Measurements from ENCODE around the gene LGR6.
"Not testable (repeated sequence)": the region's sequence is repeated elsewhere in the genome, so short reads cannot be mapped to it uniquely, and the experiment has no call there.

Gene LGR6

DNA sequence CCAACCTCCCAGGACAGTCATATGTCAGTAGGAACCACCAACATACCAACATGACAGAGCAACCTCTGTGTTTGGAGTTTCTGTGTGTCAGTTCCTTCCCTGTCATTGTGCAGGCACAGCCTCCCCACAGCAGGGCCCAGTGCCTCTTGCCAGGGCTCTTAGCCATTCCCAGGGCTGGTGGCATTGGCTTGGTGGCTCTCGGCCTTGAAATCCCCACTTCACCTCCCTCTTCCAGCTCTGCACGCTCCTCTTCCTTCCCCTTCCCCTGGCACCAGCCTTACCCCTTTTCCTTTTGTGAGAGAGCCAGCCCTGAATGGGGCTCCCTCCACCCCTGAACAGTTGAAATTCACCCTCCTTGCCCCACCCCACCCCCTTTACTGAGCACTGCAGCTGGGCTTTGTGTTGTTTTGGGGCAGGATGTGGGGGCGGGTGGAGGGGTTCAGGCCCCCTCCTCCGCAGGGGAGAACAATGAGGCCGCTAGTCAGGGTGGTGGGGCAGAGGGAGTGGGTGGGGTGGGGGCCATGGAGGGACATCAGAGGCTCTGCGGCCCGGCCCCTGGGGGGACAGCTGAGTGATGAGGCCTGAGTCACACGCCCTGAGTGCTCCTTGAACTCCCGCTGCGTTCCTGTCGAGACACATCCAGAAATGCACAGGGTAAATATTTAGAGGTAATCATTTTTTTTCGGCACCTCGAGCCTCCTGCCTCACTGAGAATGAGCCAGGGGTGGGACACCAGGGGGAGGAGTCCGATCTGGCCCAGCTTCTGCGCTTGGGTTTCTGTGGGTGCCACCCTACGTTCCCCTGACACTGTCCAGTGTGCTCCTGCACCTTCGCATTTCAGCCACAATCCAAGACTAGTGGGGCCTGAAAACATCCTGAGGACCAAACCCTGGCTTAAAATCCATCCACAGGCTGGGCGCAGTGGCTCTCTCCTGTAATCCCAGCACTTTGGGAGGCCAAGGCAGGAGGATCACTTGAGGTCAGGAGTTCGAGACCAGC lies 28.6 kb downstream of the LGR6 start:
- DNase-seq = no peak

DNA sequence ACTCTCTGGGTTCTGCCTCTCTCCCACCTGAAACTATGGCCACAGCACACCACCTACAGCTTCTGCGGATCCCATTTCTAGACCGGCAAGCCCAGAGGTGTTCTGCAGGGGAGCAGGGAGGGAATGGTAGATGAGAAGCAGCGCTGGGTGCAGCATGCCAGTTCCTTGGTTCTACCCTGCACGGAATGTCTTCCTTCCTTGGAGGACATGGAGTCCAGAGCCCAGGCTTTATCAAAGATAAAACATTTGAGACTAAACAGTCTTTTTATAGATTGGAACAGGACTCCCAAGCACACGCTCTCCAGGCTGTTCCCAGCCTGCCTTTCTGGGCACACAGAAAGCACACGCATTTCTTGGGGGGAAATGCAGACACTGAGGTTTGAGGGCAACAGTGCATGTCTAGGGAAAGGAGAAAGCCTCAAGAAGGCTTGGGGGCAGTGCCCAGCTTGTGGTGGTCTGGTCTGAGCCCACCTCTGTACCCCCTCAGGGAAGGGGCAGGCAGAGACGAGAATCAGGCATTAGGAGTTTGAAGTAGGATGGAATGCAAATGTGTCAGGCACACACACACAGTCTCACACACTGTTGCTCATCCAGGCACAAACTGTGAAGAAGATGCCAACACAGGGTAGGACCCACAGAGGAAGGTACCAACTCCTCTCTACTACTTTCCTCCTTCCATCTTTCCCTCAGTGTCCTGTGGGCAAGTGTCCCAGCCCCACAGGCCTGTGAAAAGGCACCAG lies 29.7 kb downstream of the LGR6 start:
- DNase-seq = no peak

- DNase-seq = no peak
These were observed 30.9 kb downstream of the LGR6 start for GRCh38 chr1:202224453-202224852.

- no peak for DNase-seq
These were observed 31.5 kb downstream of the LGR6 start for GRCh38 chr1:202225131-202225530.

DNA sequence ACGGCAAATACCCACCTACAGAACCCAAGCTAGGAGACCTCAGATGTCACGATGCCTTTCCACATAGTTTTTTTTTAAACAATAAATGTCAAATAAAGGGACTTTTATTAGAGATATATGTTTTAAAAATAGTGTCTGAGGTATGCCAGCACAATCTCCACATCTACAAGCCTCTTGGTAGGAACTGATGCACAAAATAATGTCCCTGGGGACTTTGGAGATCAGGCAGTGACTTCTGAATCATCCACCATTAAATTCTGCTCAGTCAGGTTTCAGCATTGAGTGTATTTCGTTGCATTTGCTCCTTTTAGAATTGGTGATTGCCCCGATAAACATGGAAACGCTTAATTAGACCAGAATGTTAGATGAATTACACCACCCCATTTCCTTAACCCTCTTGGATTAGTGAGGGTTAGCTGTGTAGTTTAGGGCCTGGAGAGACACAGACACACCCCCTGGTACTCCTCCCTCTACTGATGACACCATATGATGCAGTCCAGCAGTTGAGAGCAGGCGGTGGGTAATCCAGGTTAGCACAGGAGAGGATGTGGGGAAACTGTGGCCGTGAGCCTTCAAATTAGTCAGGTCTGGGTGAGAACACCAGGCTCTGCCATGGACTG lies 33.6 kb downstream of the LGR6 start:
- no peak for DNase-seq

- no peak for DNase-seq
These were observed 34.4 kb downstream of the LGR6 start for GRCh38 chr1:202227997-202228401.

GRCh38 chr1:202228484-202229122 lies 35.0 kb downstream of the LGR6 start:
- no peak for DNase-seq

GRCh38 chr1:202229376-202229775 lies 35.8 kb downstream of the LGR6 start:
- no peak for DNase-seq

GRCh38 chr1:202230061-202230938 lies 36.7 kb downstream of the LGR6 start:
- DNase-seq = no peak

GRCh38 chr1:202230939-202231645 lies 37.5 kb downstream of the LGR6 start:
- DNase-seq = no peak

DNA sequence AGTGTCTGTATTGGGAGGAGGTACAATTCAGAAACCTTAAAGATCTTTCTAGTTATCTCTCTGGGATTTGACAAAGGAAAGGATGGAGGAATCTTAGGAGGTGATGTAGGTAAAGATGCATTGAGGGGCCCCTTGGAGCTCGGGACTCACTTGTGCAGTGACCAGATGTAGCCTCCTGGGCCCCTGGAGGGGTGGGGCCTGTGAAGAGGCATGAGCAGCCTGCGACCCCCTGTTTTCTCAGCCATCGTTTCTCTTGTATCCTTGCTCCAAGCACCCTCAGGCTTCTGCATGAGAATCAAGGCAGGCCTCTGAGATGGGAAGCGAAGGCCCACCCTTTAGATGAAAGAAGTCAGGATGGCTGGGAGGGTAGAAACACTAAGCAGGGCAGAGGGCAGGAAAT lies 39.6 kb downstream of the LGR6 start:
- no peak for DNase-seq

DNA sequence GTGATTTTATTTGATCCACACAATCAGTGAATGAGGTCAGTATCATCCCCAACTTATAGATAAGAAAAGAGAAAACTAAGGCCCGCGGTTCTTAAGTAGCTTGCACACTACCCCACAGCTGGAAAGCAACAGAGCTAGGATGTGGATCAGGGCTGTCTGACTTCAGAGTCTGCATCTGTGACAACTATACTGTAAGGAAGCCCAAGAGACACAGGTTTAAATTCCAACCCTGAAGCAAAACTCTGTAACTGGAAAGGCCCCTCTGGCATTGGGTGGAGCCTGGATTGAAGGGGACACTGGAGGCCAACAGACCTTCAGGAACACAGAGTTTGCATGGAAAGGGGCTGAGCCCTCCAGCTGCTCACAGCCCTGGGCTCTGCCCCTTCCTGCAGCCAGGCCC lies 40.2 kb downstream of the LGR6 start:
- no peak for DNase-seq

DNA sequence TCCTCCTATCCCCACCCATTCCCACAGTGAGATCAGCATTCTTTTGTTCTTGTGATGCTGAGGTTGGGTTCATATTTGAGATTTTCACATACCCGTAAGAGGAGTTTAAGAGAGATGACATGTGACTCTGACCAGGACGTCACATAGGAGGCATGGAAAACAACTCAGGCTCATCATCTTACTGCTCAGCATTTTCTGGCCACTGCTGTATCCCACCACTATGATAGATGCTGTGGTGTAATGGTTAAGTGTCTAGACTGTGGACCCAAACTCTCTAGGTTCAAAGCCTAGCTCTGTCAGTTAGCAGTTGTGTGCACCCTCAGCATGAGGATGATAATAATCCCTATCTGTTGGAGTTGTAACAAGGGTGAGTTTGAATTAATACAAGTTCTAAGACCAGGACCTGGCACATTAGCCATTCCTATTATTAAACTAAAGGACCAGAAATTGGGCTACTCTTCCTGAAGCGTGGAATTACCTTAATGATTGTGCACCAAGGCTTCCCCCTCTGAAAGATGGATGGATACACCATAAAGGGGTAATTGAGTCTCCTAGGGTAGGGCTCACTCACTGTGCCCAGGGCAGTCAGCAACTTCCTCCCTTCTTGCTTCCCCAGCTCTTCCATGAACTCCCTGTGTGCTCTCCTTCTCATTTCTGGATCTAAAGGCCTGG lies 40.9 kb downstream of the LGR6 start:
- no peak for DNase-seq

GRCh38 chr1:202235003-202235660 lies 41.5 kb downstream of the LGR6 start:
- no peak for DNase-seq

DNA sequence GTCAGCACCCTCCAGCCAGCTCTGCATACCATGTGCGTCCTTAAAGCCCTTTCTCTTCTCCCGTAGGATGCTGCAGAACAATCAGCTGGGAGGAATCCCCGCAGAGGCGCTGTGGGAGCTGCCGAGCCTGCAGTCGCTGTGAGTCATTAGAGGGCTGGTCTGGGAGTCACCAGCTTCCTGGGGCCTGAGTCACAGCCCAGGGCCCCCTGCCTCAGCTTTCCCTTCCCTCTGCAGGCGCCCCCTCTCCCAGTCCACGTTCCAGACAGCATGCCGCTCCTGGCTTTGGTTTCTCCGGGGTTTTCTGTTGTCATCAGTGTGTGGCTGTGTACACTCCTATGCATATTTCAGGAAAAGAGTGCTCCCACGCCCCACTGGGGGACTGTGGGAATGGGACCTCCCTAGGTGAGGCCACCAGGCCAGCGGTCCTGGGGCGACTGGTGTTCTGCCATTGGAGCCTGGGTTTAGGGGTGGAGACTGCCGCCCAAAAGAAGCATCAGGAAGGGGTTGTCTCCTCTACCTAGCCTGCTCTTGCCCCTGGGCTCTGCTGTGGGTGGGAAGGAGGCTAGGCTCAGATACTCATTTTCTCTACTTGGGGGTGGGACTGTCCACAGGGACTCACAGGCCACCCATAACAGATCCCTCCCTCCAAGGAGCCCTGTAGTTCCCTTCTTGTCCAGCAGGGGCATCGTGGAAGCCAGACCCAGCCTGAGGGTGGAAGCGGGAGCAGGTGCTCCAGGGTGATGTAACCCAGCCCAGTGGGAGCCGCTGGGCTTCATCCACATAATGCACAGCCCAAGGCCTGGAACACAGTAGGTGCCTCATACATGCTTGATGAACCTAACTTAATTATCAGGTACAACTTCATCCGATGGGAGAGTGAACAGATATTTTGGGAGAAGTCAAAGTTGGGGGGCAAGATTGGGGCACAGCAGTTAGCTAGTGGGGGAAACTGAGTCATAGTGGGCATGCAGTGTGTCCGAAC lies 42.5 kb downstream of the LGR6 start:
- peak; percentile 6 for DNase-seq

GRCh38 chr1:202237052-202237451 lies 43.5 kb downstream of the LGR6 start:
- no peak for DNase-seq

GRCh38 chr1:202238914-202239313 lies 45.3 kb downstream of the LGR6 start:
- DNase-seq = no peak

DNA sequence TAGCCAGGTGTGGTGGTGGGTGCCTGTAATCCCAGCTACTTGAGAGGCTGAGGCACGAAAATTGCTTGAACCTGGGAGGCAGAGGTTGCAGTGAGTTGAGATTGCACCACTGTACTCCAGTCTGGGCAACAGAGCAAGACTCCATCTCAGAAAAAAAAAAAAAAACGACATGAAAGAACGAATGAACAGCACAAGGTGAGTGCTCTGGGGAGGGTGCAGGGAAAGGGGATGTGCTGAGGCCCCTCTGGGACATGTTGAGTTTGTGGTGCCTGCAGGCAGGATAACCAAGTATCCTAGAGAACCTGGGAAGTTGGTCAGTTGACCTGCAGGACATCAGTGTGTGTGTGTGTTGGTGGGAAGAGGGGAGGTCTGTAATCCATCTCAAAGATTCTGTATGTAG lies 46.6 kb downstream of the LGR6 start:
- not testable (repeated sequence) for DNase-seq

DNA sequence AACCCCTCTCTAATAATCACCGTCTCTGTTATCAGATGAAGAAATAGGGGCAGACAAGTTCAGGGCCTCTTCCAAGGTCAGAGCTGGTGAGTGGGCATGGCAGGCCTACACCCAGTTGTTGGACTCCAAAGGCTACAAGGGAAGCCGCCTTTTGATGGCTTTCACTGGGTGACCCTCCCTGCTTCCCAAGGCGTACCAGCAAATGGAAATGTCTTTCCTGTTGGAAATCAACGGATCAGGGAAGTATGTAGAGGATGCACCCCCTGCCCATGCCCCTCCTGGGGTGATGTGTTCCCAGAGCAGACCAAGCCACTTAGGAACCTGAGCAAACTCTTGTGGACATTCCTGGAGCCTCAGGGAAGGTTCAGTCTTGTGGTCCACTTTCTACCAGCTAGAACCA lies 47.4 kb downstream of the LGR6 start:
- DNase-seq = no peak

All from NCI-H526 treated with DMSO at 0.1 percent for 48 hours (cell line).